ENCODE results near the gene WDR48. TPM values are rescaled to one million over a fixed set of nuclear protein-coding genes. Genes with fewer than 3 reads are reported as not detected.

The WDR48 gene
- 28.4 and 31.6 TPM in 2 replicates for total RNA-seq

DNA sequence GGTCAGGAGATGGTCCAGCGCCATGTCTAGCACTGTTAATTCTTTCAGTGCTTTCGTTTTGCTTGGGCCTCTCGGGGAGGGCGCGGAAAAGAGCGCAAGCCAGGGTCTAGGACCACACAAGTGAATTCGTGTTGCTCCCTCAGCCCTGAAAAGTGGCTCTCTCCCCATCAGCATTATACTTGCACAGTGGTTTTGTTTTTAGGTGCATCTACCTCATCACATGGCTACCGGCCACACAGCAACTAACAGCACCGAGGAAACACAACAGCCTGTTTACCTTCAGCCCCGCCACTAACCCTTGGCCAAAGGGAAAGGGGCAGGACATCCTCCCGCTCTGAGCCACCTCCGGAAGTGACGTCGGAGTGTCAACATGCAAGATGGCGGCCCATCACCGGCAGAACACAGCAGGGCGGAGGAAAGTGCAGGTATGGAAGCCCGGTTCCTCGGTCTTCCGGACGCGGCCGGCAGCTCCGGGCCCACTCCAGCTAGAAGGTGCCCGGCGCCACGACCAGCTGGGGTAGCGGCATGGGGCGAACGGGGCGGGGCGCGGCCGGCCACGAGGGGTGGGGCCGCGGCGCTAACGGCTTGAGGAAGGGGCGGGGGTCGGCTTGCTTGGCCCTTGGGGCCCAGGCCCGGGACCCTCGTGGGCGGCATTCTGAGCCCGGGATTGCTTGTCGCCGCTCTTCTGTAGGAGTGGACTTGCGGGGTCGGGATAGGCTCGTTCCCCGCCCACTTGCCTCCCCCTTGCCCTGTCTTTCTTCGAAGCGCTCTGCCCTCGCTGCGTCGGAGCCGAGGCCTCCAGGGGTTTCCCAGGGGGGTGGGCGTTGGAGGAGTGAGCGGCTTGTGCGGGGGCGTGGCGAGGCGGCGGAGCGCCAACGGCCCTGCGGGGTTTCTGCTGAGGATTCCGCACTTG is at the start of gene WDR48, which contains the start of gene SCN11A:
Gene WDR48 (plus strand): TSS at position 368 of the 913 bp plus-strand sequence. CDS start 10 bp downstream, at position 378.
Gene SCN11A (minus strand): TSS at position 296 of the 913 bp plus-strand sequence. CDS start 101,582 bp downstream, outside the sequence.

DNA sequence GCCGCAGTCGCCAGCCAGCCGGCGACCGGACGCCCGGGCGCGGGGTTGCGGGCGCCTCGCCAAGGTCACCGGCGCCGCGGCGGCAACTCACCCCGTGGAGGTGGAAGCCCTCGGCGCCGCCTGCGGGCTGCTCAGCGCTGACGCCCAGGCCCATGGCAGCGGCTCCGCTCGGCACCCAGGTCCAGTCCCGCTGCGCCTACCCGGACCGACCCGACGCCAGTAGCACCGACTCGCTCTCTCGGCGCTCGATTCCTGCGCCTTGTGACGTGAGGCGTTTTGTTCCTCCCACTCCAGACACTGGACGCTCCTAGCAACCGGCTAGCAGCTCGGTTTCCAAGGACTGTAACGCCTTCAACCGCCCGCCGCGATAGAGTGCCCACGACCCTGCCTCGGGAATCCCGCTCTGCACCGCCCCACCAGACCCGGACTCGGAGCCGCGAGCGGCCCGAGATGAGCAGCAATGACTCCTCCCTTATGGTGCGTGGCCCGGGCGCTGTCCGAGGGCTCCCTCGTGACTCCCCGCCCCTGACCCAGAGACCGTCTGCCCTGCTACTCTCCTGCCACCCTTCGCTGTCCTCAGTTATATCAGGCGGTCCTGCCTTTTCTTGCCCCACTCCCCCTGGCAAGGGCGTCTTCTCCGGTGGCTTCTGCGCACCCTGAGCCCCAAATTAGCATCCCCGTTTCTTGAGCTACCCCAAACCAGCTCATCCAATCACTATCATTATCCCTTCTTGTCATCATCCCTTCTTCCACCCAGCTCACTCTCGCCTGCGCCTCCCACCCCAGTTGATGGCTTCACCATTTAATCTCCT is 55.8 kb downstream of the WDR48 start, which contains the start of the genes GORASP1 and TTC21A:
Gene GORASP1 (minus strand): TSS at position 240 of the 812 bp plus-strand sequence. CDS start 86 bp downstream, at position 154.
Gene TTC21A (plus strand): TSS at position 293 of the 812 bp plus-strand sequence. CDS start 158 bp downstream, at position 451.

Other genes starting within 250 kb of the WDR48 start
- gene SCN10A, start 235.8 kb upstream of the WDR48 start, total RNA-seq, result under 0.01 TPM in 1 of 2 replicates, not detected in the other
- under 0.01 TPM in 2 replicates for gene SCN11A, start 72 bp upstream of the WDR48 start, total RNA-seq
- gene GORASP1, start 55.6 kb downstream of the WDR48 start, total RNA-seq, result 30.2 and 36.8 TPM in 2 replicates
- gene TTC21A, start 55.7 kb downstream of the WDR48 start, total RNA-seq, result 1.8 and 3.6 TPM in 2 replicates
- gene CSRNP1, start 101.6 kb downstream of the WDR48 start, total RNA-seq, result 6.7 and 9.1 TPM in 2 replicates
- gene XIRP1, start 140.6 kb downstream of the WDR48 start, total RNA-seq, result 0.09 TPM in 1 of 2 replicates, not detected in the other
- under 0.01 TPM in 1 of 2 replicates, not detected in the other for gene CX3CR1, start 228.0 kb downstream of the WDR48 start, total RNA-seq

Data from smooth muscle cell of bladder (primary cell).